GM12801 (cell line): ENCODE results near the gene ACTG2.

ENCODE experiments used
- CTCF ChIP-seq: IDR thresholded peaks from one replicate; pipeline ENCODE4 v1.5.1; 2011; ENCODE audit warnings: control low read depth; ENCODE audit not compliant: insufficient read length; ENCODE audit errors: extremely low read depth

ACTG2 gene

GRCh38 chr2:73888388-73888787 lies 4.4 kb upstream of the ACTG2 start:
- TF ChIP-seq CTCF: no peak

DNA sequence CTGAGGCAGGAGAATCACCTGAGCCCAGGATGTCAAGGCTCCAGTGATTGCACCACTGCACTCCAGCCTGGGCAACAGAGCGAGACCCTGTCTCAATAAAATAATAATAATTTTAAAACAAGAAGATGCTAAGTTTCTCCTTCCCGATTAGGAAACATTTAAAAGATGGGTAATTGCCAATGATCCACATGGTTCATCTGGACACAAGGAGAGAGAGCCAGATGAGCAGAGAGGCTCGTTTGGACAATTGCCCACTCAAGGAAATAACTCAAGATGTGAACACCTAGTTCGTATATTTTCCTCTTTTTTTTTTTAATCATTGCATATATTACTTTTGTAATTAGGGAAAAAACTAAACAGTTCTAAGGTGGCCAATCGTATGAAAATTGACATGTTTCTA lies 3.6 kb upstream of the ACTG2 start:
- no peak for TF ChIP-seq CTCF

DNA sequence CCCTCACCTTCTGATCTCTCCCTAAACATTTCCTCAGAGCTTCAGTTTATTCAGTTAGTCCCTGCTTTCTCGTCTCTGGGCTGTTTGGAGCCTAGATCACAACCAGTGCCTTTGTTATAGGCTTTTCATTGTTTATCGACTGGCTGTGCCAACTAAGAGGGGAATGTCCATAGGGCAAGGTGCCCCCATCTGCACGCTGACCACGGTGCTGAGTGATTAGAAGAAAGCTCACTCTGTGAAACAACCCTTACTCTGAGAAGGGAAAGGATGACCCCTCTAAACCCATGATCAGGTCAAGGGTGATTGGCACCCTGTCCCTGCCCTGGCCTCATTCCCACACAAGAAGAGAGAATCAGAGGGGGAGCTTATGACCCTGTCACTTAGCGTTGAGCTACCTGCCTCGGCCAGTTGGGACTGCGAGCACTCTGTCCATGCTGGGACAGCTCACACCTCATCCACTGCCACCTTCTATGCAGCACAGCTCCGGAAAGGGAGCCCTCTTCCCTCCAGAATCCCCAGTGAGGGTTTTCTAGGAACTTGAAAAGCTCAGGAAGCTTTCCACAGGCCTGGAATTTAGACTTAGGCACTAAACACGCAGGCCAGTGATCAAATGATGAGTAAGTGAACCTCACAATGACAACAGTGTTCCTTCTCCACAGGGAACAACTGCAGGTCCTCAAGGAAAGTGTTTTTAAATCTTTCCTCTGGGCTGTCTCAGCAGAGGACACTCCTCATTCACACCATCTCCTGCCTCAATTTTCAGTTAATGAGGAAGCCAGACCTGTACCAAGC lies 2.3 kb upstream of the ACTG2 start:
- no peak for TF ChIP-seq CTCF

DNA sequence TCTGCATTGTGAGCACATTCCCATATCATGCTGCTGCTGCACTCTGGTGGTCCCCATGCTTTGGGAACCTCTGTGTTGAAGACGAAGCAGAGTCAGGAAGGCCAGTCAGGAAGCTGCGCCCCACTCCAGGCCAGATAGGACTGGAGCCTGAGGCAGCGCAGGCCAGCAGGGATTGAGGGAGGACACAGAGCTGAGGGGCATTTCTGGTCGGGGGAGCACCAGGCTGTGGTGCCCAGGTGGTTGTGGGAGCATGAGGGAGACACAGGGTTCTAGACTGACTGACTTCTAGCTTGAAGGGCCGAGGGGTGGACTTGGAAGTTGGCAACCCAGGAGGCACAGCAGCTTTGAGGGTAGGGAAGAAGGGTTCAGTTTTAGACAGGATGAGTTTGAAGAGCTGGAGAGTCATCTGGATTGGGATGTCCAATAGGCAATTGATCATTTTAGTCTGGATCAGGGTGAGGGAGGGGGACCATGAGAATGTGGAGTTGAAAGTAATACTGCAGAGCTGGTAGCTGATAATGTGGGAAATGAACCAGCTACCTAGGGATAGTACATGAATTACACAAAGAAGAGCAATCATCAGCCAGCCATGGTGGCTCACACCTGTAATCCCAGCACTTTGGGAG lies 1.4 kb upstream of the ACTG2 start:
- no peak for TF ChIP-seq CTCF

GRCh38 chr2:73893764-73894474 lies 1.1 kb downstream of the ACTG2 start:
- TF ChIP-seq CTCF: no peak

DNA sequence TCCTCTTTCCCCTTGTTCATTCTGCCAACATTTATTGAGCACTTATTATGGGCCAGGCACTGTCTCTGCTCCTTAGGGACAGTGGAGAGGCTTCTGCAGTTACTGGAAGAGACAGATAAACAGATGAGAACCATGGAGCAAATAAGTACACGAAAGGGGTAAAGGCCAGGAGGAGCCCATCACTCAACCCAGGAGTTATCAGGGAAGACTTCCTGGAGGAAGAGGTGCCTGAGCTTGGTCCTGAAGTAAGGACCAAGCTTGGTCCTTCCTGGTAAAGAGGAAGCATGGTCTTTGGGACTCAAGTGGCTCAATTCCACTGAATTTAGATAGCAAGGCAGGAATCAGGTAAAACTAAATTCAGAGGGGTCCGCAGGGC lies 1.7 kb downstream of the ACTG2 start:
- TF ChIP-seq CTCF: no peak

DNA sequence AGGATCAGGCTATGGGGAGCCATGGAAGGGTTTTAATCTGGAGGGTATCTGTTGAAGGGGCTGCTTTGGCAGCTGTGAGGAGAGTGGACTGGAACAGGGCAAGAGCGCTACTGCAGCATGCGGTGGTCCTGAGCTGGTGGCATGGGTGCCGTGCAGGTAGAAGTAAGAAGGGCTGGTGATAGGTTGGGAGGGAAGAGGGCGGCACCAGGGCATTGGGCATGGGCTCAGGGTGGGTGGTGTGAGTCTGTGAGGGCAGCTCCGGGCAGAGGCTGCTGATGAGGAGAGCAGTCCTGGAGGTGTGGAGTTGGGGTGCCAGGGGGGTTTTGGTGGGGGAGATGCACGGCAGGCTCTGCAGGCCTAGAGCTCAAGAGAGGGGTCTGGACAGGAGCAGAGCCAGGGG lies 2.1 kb downstream of the ACTG2 start:
- no peak for TF ChIP-seq CTCF
